NCI-H2227 treated with DMSO at 0.1 percent for 48 hours (cell line): ENCODE results near the gene STOX2.

Experiments
- DNase-seq: peaks from one replicate; lab custom pipeline; 2025; lab: John Stamatoyannopoulos, UW

Gene STOX2

GRCh38 chr4:183986971-183987946 is 82.2 kb downstream of the STOX2 start:
- peak; percentile 68 for DNase-seq

- DNase-seq, result peak; percentile 78
These were observed 82.9 kb downstream of the STOX2 start for GRCh38 chr4:183987987-183988392.

GRCh38 chr4:183988874-183989273 is 83.8 kb downstream of the STOX2 start:
- no peak for DNase-seq

GRCh38 chr4:183989461-183989860 is 84.4 kb downstream of the STOX2 start:
- no peak for DNase-seq

GRCh38 chr4:183989931-183990330 is 84.8 kb downstream of the STOX2 start:
- no peak for DNase-seq

GRCh38 chr4:183993676-183994075 is 88.6 kb downstream of the STOX2 start:
- DNase-seq, result no peak

- no peak for DNase-seq
These were observed 90.5 kb downstream of the STOX2 start for GRCh38 chr4:183995570-183995969.

GRCh38 chr4:183996868-183997267 is 91.8 kb downstream of the STOX2 start:
- DNase-seq, result no peak

GRCh38 chr4:183999435-183999834 is 94.3 kb downstream of the STOX2 start:
- DNase-seq, result no peak

GRCh38 chr4:184000457-184001396 is 95.6 kb downstream of the STOX2 start:
- DNase-seq, result no peak

GRCh38 chr4:184003433-184003832 is 98.3 kb downstream of the STOX2 start:
- no peak for DNase-seq

GRCh38 chr4:184007891-184008290 is 102.8 kb downstream of the STOX2 start:
- DNase-seq, result no peak

- DNase-seq, result no peak
These were observed 105.6 kb downstream of the STOX2 start for GRCh38 chr4:184010696-184011095.

GRCh38 chr4:184011826-184012380 is 106.8 kb downstream of the STOX2 start:
- DNase-seq, result no peak

GRCh38 chr4:184012937-184013336 is 107.8 kb downstream of the STOX2 start:
- DNase-seq, result no peak

GRCh38 chr4:184014301-184014700 is 109.2 kb downstream of the STOX2 start:
- DNase-seq, result no peak

- no peak for DNase-seq
These were observed 111.9 kb downstream of the STOX2 start for GRCh38 chr4:184016759-184017668.

- no peak for DNase-seq
These were observed 114.0 kb downstream of the STOX2 start for GRCh38 chr4:184019076-184019475.

- no peak for DNase-seq
These were observed 114.8 kb downstream of the STOX2 start for GRCh38 chr4:184019667-184020623.

- DNase-seq, result no peak
These were observed 116.3 kb downstream of the STOX2 start for GRCh38 chr4:184021389-184021788.
